C1 segment of cervical spinal cord (tissue), 14 donors: ENCODE measurements around the gene ENTR1.

Source experiments
- DNase-seq, 14 donors: peaks; one replicate each; lab custom pipeline; 2025; lab: John Stamatoyannopoulos, UW

Gene ENTR1

DNA sequence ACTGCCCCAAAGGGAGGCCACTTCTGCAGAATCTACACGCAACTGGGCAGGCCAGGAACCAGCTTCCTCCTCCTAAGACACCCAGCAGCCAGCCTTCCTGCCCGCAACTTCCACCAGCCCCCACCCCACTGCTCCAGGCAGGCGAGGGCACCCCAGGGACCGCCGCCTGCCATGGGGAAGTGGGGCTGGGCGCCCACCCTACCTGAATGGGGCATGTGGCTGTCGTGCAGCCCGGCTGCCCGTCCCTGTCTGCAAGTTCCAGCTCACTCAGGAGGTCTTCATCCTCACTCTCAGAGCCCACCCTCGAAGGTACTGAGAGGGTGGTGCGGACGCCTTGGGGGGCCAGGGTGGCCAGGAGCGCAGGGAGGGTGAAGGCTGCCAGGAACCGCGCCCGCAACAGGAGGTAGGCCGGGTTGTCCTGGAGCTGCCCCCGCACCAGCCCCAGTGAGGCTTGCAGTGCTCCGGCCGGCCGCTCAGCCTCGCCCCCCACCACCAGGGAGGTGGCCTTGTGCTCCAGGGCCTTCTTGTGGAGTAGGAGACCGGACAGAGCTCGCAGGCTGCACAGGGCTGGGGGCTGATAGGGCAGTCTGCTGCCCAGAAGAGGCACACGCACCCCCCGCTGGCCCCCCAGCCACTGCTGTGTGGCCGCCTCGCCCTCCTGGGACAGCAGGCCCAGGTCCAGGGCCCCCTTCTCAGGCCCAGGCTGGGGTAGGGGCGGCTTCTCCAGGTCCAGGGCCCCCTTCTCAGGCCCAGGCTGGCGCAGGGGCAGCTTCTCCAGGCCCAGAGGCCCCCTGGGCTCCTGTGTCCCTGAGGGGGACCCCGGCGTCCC is 32.9 kb downstream of the ENTR1 start:
- DNase-seq = peak in 2 of 14 donors; percentile 10 to 28

DNA sequence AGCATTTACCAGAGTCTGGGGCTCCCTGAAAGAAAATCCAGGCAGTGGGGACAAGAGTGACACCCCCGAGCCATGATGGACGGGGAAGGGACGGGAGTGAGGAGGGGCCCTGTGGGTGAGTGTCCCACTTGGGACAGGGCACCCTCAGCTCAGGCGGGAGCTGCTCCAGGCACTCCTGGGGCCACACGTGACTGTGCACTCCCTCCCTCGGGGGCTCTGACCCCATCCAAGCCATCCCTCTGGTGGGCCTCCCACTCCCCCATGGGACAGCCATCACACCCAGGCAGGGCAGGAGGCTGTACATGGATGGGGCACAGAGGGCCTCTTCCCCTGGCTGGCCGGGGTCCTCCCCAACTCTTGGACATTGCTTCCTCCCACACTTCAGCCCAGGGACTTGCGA is 34.0 kb downstream of the ENTR1 start:
- DNase-seq = no peak

DNA sequence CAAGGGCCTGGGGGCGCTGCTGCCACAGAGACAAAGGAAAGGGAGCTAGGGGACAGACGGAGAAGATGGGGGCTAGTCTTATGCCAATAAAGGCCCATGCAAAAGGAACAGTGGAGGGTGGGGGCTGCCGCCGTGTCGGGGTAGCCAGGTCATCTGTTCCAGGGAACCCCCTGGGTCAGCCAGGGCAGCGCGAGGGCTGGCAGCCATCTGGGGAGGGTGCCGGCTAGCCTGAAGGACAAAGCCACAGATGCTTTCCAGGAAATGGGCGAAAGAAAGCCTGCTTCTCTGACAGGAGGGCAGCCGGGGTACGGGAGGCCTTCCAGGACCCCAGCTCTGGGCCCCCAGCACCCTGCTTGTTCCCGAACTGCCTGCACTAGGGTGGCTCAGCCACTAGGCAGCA is 35.3 kb downstream of the ENTR1 start:
- DNase-seq = no peak

GRCh38 chr9:136374183-136374575 is 36.2 kb downstream of the ENTR1 start:
- DNase-seq = no peak

DNA sequence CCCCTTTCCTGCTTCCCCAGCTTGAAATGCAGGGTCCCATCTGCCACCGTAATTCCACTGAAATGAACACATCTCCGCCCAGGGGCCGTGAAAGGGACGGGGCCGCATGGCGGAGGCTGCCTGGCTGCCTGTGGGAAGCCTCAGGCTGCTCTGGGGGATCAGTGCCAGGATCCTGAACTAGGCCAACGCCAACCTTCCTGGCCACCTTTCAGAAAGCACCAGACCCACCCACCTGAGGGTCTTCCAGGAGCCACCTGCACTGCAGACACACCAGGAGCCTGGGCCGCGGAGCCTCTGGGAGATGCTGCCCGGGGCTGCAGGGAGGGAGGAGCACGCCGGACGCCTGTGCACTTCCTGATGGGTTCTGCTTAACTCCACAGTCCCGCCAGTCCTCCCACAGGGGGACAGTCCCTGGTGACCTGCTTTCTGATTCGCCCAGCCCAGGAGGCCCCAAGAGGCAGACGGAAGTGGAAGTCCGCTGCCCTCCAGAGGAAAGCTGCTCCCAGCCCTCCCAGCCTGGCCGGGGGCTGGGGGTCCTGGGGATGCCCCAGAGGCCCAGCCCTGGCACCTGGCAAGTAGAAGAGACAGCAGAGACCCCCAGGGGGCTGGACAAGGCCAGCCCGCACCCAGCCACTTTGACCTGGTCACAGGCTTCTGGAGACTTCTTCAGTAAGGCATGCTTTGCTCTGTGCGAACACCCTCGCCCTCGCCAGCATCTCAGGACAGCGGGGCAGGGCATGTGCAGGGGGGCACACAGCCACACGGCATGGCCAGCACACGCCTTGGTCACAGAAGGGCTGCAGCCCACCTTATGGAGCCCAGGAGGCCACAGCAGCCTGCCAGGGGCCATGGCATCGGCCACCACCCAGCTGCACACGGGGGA is 36.9 kb downstream of the ENTR1 start, which contains the start of gene CARD9:
Gene CARD9 (minus strand): TSS at position 370 of the 883 bp plus-strand sequence. CDS start 1,591 bp downstream, outside the sequence.
- DNase-seq = peak in 8 of 14 donors; percentile 11 to 63 (median 53)

GRCh38 chr9:136372561-136373299 is 37.7 kb downstream of the ENTR1 start:
- DNase-seq = peak in 7 of 14 donors; percentile 12 to 61 (median 49)

- no peak for DNase-seq
Observed at GRCh38 chr9:136372006-136372405, 38.4 kb downstream of the ENTR1 start.

DNA sequence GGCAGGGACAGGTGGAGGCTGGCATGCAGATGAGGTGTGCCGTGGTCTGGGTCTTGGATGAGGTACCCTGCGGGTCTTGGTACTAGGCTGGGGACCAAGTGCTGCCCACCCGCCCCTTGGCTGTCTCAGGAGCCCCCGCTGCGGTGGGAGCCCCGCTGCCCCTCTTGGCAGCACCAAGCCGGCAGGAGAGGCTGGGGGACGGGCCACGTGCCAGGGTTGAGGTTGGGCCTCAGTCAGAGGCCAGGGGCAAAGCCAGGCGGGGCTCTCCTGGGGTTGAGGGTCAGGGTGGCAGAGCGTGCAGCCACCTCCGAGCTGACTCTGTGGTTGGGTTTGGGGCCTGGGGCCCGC is 38.9 kb downstream of the ENTR1 start:
- DNase-seq = no peak

- no peak for DNase-seq
Observed at GRCh38 chr9:136370687-136371532, 39.5 kb downstream of the ENTR1 start.

DNA sequence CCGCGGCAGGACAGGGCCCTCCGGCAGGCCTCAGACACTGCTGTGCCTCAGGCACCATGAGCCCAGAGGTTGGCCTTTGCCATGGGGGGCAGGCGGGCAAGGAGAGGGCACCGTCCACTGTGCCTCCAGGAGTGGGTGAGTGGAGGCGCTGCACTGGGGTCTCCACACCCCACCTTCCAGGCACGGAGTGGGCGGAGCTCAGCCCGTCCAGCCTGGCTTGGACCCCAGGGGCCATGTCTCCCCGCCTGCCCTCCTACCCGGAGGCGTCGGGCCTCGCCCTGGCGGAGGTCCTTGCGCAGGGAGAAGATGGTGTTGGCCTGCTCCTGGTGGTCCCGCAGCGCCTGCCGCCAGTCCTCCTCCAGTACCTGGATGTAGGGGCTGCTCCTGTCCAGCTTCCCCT is 40.4 kb downstream of the ENTR1 start:
- no peak for DNase-seq

GRCh38 chr9:136368190-136368589 is 42.2 kb downstream of the ENTR1 start:
- DNase-seq = no peak

GRCh38 chr9:136367296-136368145 is 42.9 kb downstream of the ENTR1 start:
- no peak for DNase-seq

DNA sequence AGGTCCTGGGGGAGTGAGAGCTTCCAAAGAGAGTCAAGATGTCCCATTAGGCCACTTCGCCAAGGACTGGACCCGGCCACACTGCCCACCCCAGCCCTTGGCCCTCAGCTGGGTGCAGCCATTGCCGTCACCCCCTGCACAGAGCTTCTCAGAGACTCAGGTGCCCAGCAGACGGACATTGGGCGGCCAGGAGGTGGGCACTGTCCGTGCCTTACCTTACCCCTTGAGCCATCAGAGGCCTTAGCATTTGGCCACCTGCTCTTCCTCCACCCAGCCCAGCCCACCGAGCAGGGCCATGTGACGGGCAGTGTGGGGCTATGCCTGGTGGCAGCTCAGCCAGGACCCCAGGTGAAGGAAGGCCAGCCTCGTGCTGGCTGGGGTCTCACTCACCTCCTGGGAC is 43.6 kb downstream of the ENTR1 start:
- DNase-seq = no peak

DNA sequence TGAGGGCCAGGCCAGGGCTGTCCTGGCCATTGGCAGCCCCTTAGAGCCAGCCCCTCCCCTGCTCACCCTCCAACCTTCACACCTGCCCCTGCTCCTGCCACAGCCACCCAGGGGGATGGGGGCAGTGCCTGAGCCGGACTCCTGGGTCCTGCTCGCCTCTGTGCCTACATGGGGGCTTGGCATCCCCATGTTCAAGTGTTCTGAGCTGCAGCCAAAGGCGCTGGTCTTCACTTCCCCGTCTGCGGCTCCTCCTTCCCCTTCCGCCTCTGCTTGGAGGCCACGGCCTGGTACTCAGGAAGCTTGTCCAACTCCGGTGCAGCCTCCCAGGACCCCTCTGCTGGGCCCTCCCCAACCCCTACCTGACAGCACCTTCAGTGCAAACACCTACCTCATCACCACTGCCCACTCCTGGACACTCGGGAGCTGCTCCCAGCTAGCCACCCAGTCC is 44.6 kb downstream of the ENTR1 start:
- peak in 2 of 14 donors; percentile 10 to 17 for DNase-seq

DNA sequence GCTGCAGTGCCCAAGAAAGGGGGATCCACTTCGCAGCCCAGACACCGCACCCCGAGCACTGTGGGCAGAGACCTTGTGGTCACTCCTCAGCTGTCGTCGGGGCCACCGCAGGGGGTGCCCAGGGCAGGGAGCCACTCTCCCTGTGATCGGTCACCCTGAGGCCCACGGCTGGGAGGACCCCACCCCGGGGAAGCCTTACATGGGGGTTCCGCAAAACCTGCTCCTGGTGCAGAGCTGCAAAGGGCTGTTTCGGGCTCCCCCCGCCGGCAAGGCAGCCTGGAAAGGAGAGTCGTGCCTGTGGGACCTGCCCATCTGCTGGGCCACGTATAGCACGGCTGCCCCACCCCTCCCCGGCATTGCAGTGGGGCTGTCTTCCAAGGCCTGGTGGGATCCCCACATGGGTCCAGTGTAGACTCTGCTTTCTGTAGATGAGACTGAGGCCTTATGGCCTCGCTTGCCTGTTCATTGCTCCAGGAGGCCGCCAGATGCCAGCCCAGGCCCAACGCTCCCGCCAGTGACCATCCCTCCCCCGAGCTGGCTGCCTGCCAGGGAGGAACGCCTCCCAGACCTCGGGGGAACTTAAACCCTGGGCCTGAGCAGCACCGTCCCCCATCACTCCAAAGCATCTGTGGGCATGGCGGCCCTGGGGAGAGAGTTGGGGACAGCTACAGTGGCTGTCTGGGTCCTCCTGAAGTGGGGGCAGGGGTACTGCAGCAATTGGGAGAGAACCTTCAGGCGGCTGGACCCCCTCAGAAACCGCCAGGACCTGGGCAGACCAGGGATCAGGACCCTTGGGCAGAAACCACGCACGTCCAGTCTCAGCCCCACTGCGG is 45.3 kb downstream of the ENTR1 start:
- DNase-seq = no peak

DNA sequence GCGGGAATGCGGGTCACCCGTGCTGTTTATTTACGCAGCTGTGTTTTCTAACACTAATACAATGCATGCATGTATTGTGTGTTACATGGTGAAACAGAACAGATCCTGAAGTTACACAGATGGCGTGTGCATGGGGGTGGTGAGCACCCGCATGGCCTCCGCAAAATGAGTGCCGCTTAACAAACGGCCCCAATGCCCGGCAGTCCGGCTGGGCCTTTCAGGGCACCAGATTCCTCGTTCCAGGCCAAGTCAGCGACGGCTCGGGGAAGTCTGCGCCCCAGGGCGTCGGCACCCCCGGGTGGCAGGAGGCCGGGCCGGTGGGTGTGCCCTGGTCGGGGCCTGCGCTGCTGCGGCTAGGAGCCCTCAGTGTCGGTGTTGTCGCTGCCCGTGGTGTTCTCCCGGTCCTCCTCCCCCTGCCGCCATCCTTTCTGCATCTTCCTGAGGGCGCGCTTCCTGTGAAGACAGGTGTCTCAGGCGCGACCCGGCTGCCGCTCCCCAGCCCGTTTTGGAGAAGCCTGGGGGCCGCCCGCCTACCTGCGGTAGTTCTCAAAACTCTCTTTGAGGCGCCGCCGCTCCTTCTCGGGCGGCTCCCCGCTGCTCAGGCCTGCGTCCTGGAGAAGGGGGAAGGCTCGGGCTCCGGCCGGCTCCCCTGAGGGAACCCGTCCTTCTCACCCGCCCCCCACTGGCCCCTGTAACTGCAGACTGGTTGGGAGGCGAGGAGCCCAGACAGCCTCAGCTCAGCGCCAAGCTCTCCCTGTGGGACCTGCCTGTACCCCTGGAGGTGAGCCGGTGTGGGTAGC is 46.3 kb downstream of the ENTR1 start:
- no peak for DNase-seq

DNA sequence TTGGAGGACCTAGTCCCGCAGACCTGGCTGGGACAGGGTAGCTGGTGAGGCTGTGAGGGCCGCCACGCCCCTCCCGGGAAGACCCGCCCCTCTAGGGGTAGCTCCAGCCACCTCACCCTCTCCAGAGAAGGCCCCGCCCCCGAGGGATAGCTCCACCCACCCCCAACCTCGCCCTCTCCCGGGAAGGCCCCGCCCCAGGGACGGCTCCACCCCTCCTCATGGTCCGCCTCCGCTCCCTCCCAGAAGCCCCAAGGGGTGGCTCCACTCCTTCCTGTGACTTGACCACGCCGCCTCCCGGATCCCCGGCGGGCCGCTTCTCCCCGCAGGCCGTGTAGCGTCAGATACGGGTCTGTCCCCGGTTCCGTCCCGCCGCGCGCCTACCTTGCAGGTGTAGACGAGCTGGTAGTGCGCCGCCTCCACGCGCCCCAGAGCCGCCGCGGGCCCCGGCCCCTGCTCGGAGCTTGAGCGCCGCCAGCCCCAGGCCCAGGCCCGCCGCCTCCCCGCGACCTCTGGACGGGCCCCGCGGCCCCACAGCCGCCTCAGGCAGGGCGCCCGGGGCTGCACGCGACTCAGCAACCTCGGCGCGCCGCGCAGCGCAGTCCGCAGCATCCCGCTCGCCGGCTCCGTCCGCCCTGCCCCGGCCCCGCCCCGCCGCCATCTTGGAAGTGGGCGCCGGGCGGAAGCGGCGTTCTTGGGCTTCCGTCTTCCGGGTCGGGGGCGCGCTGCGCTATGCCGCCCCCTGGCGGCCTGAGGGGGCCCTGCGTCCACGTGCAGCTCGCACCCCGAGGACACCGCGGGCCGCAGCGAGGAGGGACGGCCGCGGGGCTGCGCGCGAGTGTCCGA is 47.1 kb downstream of the ENTR1 start, which contains the start of gene DNLZ:
Gene DNLZ (minus strand): TSS at position 639 of the 843 bp plus-strand sequence. CDS start 30 bp downstream, at position 609.
- peak; percentile 49 to 95 (median 90) for DNase-seq
